Calu3 (cell line): ENCODE data around the gene GPR176. TPM values are rescaled to one million over a fixed set of nuclear protein-coding genes. Genes with fewer than 3 reads are reported as not detected.

Experiments
- BruUV-seq: library from RNA; stranded (reverse); fragments of 400-500 nt; replicated peaks from 2 replicates; lab custom pipeline; 2021; lab: Mats Ljungman, UMichigan
- CTCF ChIA-PET: fragments of 300-600 bp; sonication (Branson Sonifier 250); formaldehyde crosslinking; loops from one replicate; lab custom pipeline; 2022; ENCODE audit warnings: antibody characterized with exemption; lab: Charles Lee
- DNase-seq: peaks from one replicate; pipeline ENCODE4 v3.0.0; 2022
- H3K27ac Mint-ChIP-seq: one replicate; pipeline ENCODE4 v1.8.0; 2022; ENCODE audit warnings: mixed read lengths; ENCODE audit not compliant: unreplicated experiment
- H3K27me3 Mint-ChIP-seq: one replicate; pipeline ENCODE4 v1.8.0; 2022; ENCODE audit warnings: mixed read lengths; ENCODE audit not compliant: unreplicated experiment
- H3K36me3 Mint-ChIP-seq: one replicate; pipeline ENCODE4 v1.8.0; 2022; ENCODE audit warnings: mild to moderate bottlenecking, moderate library complexity, mixed read lengths; ENCODE audit not compliant: insufficient read depth, unreplicated experiment
- H3K4me1 Mint-ChIP-seq: one replicate; pipeline ENCODE4 v1.8.0; 2022; ENCODE audit warnings: mild to moderate bottlenecking, low read depth, mixed read lengths; ENCODE audit not compliant: unreplicated experiment
- H3K4me3 Mint-ChIP-seq: one replicate; pipeline ENCODE4 v1.8.0; 2022; ENCODE audit warnings: mild to moderate bottlenecking, low read depth, moderate library complexity, mixed read lengths; ENCODE audit not compliant: unreplicated experiment
- H3K9me3 Mint-ChIP-seq: one replicate; pipeline ENCODE4 v1.8.0; 2022; ENCODE audit warnings: low read depth, mixed read lengths; ENCODE audit not compliant: unreplicated experiment
- CTCF ChIP-seq: fragments of 200-600 bp; IDR thresholded peaks from one replicate; pipeline ENCODE4 v1.8.0; 2022; ENCODE audit warnings: antibody characterized with exemption; ENCODE audit not compliant: unreplicated experiment
- intact Hi-C: fragments of 100-400 bp; cut with micrococcal nuclease; formaldehyde crosslinking; loops from one replicate; pipeline ENCODE4 v1.10.0; 2022; ENCODE audit not compliant: unreplicated experiment
- total RNA-seq: library from RNA; stranded (reverse); gene quantifications from 2 replicates; pipeline ENCODE4 v1.2.3, GENCODE V29; 2022

Gene GPR176
- total RNA-seq, 1 experiment from 2014 or later: 10.2 TPM

- intact Hi-C loops: loop anchor here (5.0 to 10.0 kb wide), 3 partner anchors 92 to 190 kb away; partner anchors contain the start of gene EIF2AK4
- Mint-ChIP-seq H3K36me3 (peaks cover 16% of the 10 kb centered on the region), H3K9me3 (no peaks in the 10 kb centered on the region), H3K27me3 (no peaks in the 10 kb centered on the region), H3K4me3 (no peak overlapping the region), H3K27ac (no peak overlapping the region), H3K4me1 (peaks cover 11% of the 10 kb centered on the region)
- CTCF ChIA-PET: no interaction called here
- BruUV-seq: no TSS peak
- DNase-seq: no peak
- TF ChIP-seq CTCF: no peak
Measured at GRCh38 chr15:39785139-39785538, 134.9 kb downstream of the GPR176 start.

- CTCF ChIA-PET: no interaction called here
- H3K27ac Mint-ChIP-seq: no peak overlapping the region
- no peaks in the 10 kb centered on the region for H3K9me3 Mint-ChIP-seq
- no peak overlapping the region for H3K4me3 Mint-ChIP-seq
- no peak for DNase-seq
- intact Hi-C loops: loop anchor here (5.0 to 10.0 kb wide), 3 partner anchors 93 to 190 kb away; partner anchors contain the start of gene EIF2AK4
- H3K36me3 Mint-ChIP-seq: peaks cover 16% of the 10 kb centered on the region
- no peak for TF ChIP-seq CTCF
- no TSS peak for BruUV-seq
- H3K4me1 Mint-ChIP-seq: peaks cover 11% of the 10 kb centered on the region
- no peaks in the 10 kb centered on the region for H3K27me3 Mint-ChIP-seq
Measured at GRCh38 chr15:39784638-39785037, 135.4 kb downstream of the GPR176 start.

GRCh38 chr15:39784125-39784524 is 135.9 kb downstream of the GPR176 start:
- Mint-ChIP-seq H3K36me3 (peaks cover 16% of the 10 kb centered on the region), H3K4me3 (peak overlapping the region; percentile 83), H3K4me1 (peaks cover 11% of the 10 kb centered on the region), H3K27ac (no peak overlapping the region), H3K27me3 (no peaks in the 10 kb centered on the region), H3K9me3 (no peaks in the 10 kb centered on the region)
- intact Hi-C loops: loop anchor here (10.0 kb wide), 1 partner anchor 191 kb away; no protein-coding TSS in a partner anchor
- DNase-seq: no peak
- CTCF ChIA-PET: no interaction called here
- BruUV-seq: no TSS peak
- no peak for TF ChIP-seq CTCF

GRCh38 chr15:39783244-39783820 is 136.7 kb downstream of the GPR176 start:
- peak overlapping the region; percentile 24 for H3K27ac Mint-ChIP-seq
- peaks cover 11% of the 10 kb centered on the region for H3K4me1 Mint-ChIP-seq
- BruUV-seq: TSS peak; percentile 79
- intact Hi-C loops: loop anchor here (10.0 kb wide), 1 partner anchor 191 kb away; no protein-coding TSS in a partner anchor
- CTCF ChIA-PET: no interaction called here
- H3K36me3 Mint-ChIP-seq: peaks cover 16% of the 10 kb centered on the region
- DNase-seq: no peak
- TF ChIP-seq CTCF: no peak
- no peaks in the 10 kb centered on the region for H3K9me3 Mint-ChIP-seq
- H3K4me3 Mint-ChIP-seq: peak overlapping the region; percentile 83
- no peaks in the 10 kb centered on the region for H3K27me3 Mint-ChIP-seq
